HepG2 (cell line): ENCODE data around the gene ADGRB3.
"Not testable (repeated sequence)": the region's sequence is repeated elsewhere in the genome, so short reads cannot be mapped to it uniquely, and the experiment has no call there.

ENCODE experiments used
- KLF9 ChIP-seq: IDR thresholded peaks from 2 replicates; pipeline ENCODE4 v1.6.1; 2016; ENCODE audit warnings: low read depth
- MAFF ChIP-seq: IDR thresholded peaks from 2 replicates; pipeline ENCODE4 v1.6.1; 2011; ENCODE audit warnings: low read depth, low read length, improper control_type of control experiment
- MYC ChIP-seq: sonication (generic); formaldehyde crosslinking; IDR thresholded peaks from 2 replicates; pipeline ENCODE4 v1.9.0; 2021; ENCODE audit warnings: missing genetic modification reagents, borderline replicate concordance
- MYNN ChIP-seq: sonication (generic); formaldehyde crosslinking; IDR thresholded peaks from 2 replicates; pipeline ENCODE4 v1.4.0; 2020; ENCODE audit warnings: mild to moderate bottlenecking, low read depth, missing genetic modification reagents
- NCOA2 ChIP-seq: sonication (generic); formaldehyde crosslinking; IDR thresholded peaks from 2 replicates; pipeline ENCODE4 v1.8.0; 2022; ENCODE audit warnings: inconsistent platforms
- TEAD3 ChIP-seq: optimal IDR thresholded peaks from 2 replicates; pipeline ENCODE3; 2016; ENCODE audit warnings: borderline replicate concordance
- ZNF138 ChIP-seq: sonication (generic); formaldehyde crosslinking; IDR thresholded peaks from 2 replicates; pipeline ENCODE4 v1.5.0; 2020; ENCODE audit warnings: mild to moderate bottlenecking, low read depth, missing genetic modification reagents
- ZNF354B ChIP-seq: sonication (generic); formaldehyde crosslinking; IDR thresholded peaks from 2 replicates; pipeline ENCODE4 v1.8.0; 2022; ENCODE audit warnings: mild to moderate bottlenecking, missing genetic modification reagents
- ZNF567 ChIP-seq: sonication (generic); formaldehyde crosslinking; IDR thresholded peaks from 2 replicates; pipeline ENCODE4 v1.8.1; 2023; ENCODE audit warnings: mild to moderate bottlenecking, missing genetic modification reagents, borderline replicate concordance
- ZNF83 ChIP-seq: sonication (generic); formaldehyde crosslinking; IDR thresholded peaks from 2 replicates; pipeline ENCODE4 v1.4.0; 2020; ENCODE audit warnings: missing genetic modification reagents, mild to moderate bottlenecking, borderline replicate concordance
- TF ChIP-seq, protein P1 (sequence below): sonication (generic); formaldehyde crosslinking; IDR thresholded peaks from 2 replicates; pipeline ENCODE4 v1.5.0; 2020; ENCODE audit warnings: mild to moderate bottlenecking, missing genetic modification reagents, moderate library complexity
- TF ChIP-seq, protein P2 (sequence below): sonication (generic); formaldehyde crosslinking; IDR thresholded peaks from 2 replicates; pipeline ENCODE4 v1.4.0; 2020; ENCODE audit warnings: missing genetic modification reagents
- TF ChIP-seq, protein P3 (sequence below): sonication (generic); formaldehyde crosslinking; IDR thresholded peaks from 2 replicates; pipeline ENCODE4 v1.4.0; 2020; ENCODE audit warnings: missing genetic modification reagents
- TF ChIP-seq, protein P4 (sequence below), 2 experiments: IDR thresholded peaks; 2 replicates each; pipeline ENCODE4 v1.6.1; 2011 to 2012; ENCODE audit warnings: low read length in 2 of 2, borderline replicate concordance in 1 of 2, low read depth in 1 of 2, mild to moderate bottlenecking in 1 of 2, moderate library complexity in 1 of 2

DNA sequence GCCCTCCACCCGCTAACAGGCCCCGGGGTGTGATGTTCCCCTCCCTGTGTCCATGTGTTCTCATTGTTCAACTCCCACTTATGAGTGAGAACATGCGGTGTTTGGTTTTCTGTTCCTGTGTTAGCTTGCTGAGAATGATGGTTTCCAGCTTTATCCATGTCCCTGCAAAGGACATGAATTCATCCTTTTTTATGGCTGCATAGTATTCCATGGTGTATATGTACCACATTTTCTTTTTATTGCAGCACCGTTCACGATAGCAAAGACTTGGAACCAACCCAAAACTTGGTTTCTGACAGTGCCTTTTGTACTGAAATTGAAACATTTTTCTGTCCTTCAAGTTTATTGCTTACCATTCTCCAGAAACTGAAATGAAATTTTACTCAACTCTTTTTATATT, 653.1 kb downstream of the ADGRB3 start:
- TF ChIP-seq, protein P1, sequence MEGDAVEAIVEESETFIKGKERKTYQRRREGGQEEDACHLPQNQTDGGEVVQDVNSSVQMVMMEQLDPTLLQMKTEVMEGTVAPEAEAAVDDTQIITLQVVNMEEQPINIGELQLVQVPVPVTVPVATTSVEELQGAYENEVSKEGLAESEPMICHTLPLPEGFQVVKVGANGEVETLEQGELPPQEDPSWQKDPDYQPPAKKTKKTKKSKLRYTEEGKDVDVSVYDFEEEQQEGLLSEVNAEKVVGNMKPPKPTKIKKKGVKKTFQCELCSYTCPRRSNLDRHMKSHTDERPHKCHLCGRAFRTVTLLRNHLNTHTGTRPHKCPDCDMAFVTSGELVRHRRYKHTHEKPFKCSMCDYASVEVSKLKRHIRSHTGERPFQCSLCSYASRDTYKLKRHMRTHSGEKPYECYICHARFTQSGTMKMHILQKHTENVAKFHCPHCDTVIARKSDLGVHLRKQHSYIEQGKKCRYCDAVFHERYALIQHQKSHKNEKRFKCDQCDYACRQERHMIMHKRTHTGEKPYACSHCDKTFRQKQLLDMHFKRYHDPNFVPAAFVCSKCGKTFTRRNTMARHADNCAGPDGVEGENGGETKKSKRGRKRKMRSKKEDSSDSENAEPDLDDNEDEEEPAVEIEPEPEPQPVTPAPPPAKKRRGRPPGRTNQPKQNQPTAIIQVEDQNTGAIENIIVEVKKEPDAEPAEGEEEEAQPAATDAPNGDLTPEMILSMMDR (CRISPR knock-in tag) = not testable (repeated sequence)
- TF ChIP-seq ZNF354B; ZNF83 (CRISPR knock-in tag); MYC (CRISPR knock-in tag); ZNF567 (CRISPR knock-in tag); ZNF138; KLF9 (CRISPR knock-in tag); TEAD3 (CRISPR knock-in tag); MYNN (CRISPR knock-in tag); MAFF; NCOA2: not testable (repeated sequence)
- TF ChIP-seq, protein P2, sequence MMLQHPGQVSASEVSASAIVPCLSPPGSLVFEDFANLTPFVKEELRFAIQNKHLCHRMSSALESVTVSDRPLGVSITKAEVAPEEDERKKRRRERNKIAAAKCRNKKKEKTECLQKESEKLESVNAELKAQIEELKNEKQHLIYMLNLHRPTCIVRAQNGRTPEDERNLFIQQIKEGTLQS = not testable (repeated sequence)
- TF ChIP-seq, protein P3, sequence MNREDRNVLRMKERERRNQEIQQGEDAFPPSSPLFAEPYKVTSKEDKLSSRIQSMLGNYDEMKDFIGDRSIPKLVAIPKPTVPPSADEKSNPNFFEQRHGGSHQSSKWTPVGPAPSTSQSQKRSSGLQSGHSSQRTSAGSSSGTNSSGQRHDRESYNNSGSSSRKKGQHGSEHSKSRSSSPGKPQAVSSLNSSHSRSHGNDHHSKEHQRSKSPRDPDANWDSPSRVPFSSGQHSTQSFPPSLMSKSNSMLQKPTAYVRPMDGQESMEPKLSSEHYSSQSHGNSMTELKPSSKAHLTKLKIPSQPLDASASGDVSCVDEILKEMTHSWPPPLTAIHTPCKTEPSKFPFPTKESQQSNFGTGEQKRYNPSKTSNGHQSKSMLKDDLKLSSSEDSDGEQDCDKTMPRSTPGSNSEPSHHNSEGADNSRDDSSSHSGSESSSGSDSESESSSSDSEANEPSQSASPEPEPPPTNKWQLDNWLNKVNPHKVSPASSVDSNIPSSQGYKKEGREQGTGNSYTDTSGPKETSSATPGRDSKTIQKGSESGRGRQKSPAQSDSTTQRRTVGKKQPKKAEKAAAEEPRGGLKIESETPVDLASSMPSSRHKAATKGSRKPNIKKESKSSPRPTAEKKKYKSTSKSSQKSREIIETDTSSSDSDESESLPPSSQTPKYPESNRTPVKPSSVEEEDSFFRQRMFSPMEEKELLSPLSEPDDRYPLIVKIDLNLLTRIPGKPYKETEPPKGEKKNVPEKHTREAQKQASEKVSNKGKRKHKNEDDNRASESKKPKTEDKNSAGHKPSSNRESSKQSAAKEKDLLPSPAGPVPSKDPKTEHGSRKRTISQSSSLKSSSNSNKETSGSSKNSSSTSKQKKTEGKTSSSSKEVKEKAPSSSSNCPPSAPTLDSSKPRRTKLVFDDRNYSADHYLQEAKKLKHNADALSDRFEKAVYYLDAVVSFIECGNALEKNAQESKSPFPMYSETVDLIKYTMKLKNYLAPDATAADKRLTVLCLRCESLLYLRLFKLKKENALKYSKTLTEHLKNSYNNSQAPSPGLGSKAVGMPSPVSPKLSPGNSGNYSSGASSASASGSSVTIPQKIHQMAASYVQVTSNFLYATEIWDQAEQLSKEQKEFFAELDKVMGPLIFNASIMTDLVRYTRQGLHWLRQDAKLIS (CRISPR knock-in tag) = not testable (repeated sequence)
- TF ChIP-seq, protein P4, sequence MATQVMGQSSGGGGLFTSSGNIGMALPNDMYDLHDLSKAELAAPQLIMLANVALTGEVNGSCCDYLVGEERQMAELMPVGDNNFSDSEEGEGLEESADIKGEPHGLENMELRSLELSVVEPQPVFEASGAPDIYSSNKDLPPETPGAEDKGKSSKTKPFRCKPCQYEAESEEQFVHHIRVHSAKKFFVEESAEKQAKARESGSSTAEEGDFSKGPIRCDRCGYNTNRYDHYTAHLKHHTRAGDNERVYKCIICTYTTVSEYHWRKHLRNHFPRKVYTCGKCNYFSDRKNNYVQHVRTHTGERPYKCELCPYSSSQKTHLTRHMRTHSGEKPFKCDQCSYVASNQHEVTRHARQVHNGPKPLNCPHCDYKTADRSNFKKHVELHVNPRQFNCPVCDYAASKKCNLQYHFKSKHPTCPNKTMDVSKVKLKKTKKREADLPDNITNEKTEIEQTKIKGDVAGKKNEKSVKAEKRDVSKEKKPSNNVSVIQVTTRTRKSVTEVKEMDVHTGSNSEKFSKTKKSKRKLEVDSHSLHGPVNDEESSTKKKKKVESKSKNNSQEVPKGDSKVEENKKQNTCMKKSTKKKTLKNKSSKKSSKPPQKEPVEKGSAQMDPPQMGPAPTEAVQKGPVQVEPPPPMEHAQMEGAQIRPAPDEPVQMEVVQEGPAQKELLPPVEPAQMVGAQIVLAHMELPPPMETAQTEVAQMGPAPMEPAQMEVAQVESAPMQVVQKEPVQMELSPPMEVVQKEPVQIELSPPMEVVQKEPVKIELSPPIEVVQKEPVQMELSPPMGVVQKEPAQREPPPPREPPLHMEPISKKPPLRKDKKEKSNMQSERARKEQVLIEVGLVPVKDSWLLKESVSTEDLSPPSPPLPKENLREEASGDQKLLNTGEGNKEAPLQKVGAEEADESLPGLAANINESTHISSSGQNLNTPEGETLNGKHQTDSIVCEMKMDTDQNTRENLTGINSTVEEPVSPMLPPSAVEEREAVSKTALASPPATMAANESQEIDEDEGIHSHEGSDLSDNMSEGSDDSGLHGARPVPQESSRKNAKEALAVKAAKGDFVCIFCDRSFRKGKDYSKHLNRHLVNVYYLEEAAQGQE (IDR thresholded peaks at IDR 0.05; ENCODE audit: borderline replicate concordance in 1 of 2, low read depth in 1 of 2, low read length in 2 of 2) = not testable (repeated sequence)
